ENCODE results near the gene C3.

Gene C3

GRCh38 chr19:6696239-6696820 is 24.1 kb downstream of the C3 start:
- Histone ChIP-seq H3K4me3 (no peak overlapping the region), H3K9ac (ENCODE audit: insufficient read length) (no peak overlapping the region), H3K9me3 (ENCODE audit: low read depth, low read length) (no peaks in the 10 kb centered on the region), H3K27ac (no peak overlapping the region), H3K36me3 (ENCODE audit: insufficient read depth, low read length) (no peaks in the 10 kb centered on the region)
- no peak for DNase-seq (ENCODE audit: low read depth, low spot score)
- TF ChIP-seq POLR2AphosphoS5 (IDR thresholded peaks at IDR 0.05; ENCODE audit: borderline replicate concordance, low read depth, low read length): no peak
- TF ChIP-seq EZH2 (IDR thresholded peaks at IDR 0.05): no peak
- TF ChIP-seq FOXP2 (optimal IDR thresholded peaks at IDR 0.05; ENCODE audit: control extremely low read depth, extremely low read length, insufficient read depth): no peak

- H3K4me3 ChIP-seq: no peak overlapping the region
- H3K9ac ChIP-seq (ENCODE audit: insufficient read length): no peak overlapping the region
- TF ChIP-seq POLR2AphosphoS5 (IDR thresholded peaks at IDR 0.05; ENCODE audit: borderline replicate concordance, low read depth, low read length) (no peak), EZH2 (IDR thresholded peaks at IDR 0.05) (no peak), FOXP2 (optimal IDR thresholded peaks at IDR 0.05; ENCODE audit: control extremely low read depth, extremely low read length, insufficient read depth) (no peak)
- H3K9me3 ChIP-seq (ENCODE audit: low read depth, low read length): no peaks in the 10 kb centered on the region
- H3K27ac ChIP-seq: no peak overlapping the region
- no peaks in the 10 kb centered on the region for H3K36me3 ChIP-seq (ENCODE audit: insufficient read depth, low read length)
- DNase-seq (ENCODE audit: low read depth, low spot score): no peak
Observed at GRCh38 chr19:6694147-6694815, 26.2 kb downstream of the C3 start.

GRCh38 chr19:6693681-6694080 is 26.8 kb downstream of the C3 start:
- DNase-seq (ENCODE audit: low read depth, low spot score): no peak
- no peak overlapping the region for H3K4me3 ChIP-seq
- no peak overlapping the region for H3K9ac ChIP-seq (ENCODE audit: insufficient read length)
- TF ChIP-seq EZH2 (IDR thresholded peaks at IDR 0.05): no peak
- no peak for TF ChIP-seq FOXP2 (optimal IDR thresholded peaks at IDR 0.05; ENCODE audit: control extremely low read depth, extremely low read length, insufficient read depth)
- no peak for TF ChIP-seq POLR2AphosphoS5 (IDR thresholded peaks at IDR 0.05; ENCODE audit: borderline replicate concordance, low read depth, low read length)
- no peak overlapping the region for H3K27ac ChIP-seq
- H3K9me3 ChIP-seq (ENCODE audit: low read depth, low read length): no peaks in the 10 kb centered on the region
- no peaks in the 10 kb centered on the region for H3K36me3 ChIP-seq (ENCODE audit: insufficient read depth, low read length)

GRCh38 chr19:6693056-6693471 is 27.4 kb downstream of the C3 start:
- H3K36me3 ChIP-seq (ENCODE audit: insufficient read depth, low read length): no peaks in the 10 kb centered on the region
- no peak overlapping the region for H3K27ac ChIP-seq
- no peak overlapping the region for H3K9ac ChIP-seq (ENCODE audit: insufficient read length)
- TF ChIP-seq EZH2 (IDR thresholded peaks at IDR 0.05): no peak
- no peak for TF ChIP-seq POLR2AphosphoS5 (IDR thresholded peaks at IDR 0.05; ENCODE audit: borderline replicate concordance, low read depth, low read length)
- no peak for TF ChIP-seq FOXP2 (optimal IDR thresholded peaks at IDR 0.05; ENCODE audit: control extremely low read depth, extremely low read length, insufficient read depth)
- DNase-seq (ENCODE audit: low read depth, low spot score): no peak
- H3K9me3 ChIP-seq (ENCODE audit: low read depth, low read length): no peaks in the 10 kb centered on the region
- no peak overlapping the region for H3K4me3 ChIP-seq

GRCh38 chr19:6692027-6692426 is 28.4 kb downstream of the C3 start:
- no peaks in the 10 kb centered on the region for H3K36me3 ChIP-seq (ENCODE audit: insufficient read depth, low read length)
- H3K27ac ChIP-seq: no peak overlapping the region
- no peak overlapping the region for H3K4me3 ChIP-seq
- no peak for TF ChIP-seq POLR2AphosphoS5 (IDR thresholded peaks at IDR 0.05; ENCODE audit: borderline replicate concordance, low read depth, low read length)
- TF ChIP-seq FOXP2 (optimal IDR thresholded peaks at IDR 0.05; ENCODE audit: control extremely low read depth, extremely low read length, insufficient read depth): no peak
- no peak for TF ChIP-seq EZH2 (IDR thresholded peaks at IDR 0.05)
- no peak overlapping the region for H3K9ac ChIP-seq (ENCODE audit: insufficient read length)
- no peaks in the 10 kb centered on the region for H3K9me3 ChIP-seq (ENCODE audit: low read depth, low read length)
- no peak for DNase-seq (ENCODE audit: low read depth, low spot score)

- TF ChIP-seq FOXP2 (optimal IDR thresholded peaks at IDR 0.05; ENCODE audit: control extremely low read depth, extremely low read length, insufficient read depth): no peak
- no peak for TF ChIP-seq POLR2AphosphoS5 (IDR thresholded peaks at IDR 0.05; ENCODE audit: borderline replicate concordance, low read depth, low read length)
- no peak for TF ChIP-seq EZH2 (IDR thresholded peaks at IDR 0.05)
- H3K36me3 ChIP-seq (ENCODE audit: insufficient read depth, low read length): no peaks in the 10 kb centered on the region
Observed at GRCh38 chr19:6691342-6691741, 29.1 kb downstream of the C3 start.

GRCh38 chr19:6690160-6690885 is 30.1 kb downstream of the C3 start:
- Histone ChIP-seq H3K9ac (ENCODE audit: insufficient read length) (no peak overlapping the region), H3K9me3 (ENCODE audit: low read depth, low read length) (no peaks in the 10 kb centered on the region), H3K36me3 (ENCODE audit: insufficient read depth, low read length) (no peaks in the 10 kb centered on the region), H3K4me3 (no peak overlapping the region), H3K27ac (no peak overlapping the region)
- DNase-seq (ENCODE audit: low read depth, low spot score): no peak
- TF ChIP-seq EZH2 (IDR thresholded peaks at IDR 0.05): no peak

More at GRCh38 chr19:6691342-6691741, 29.1 kb downstream of the C3 start:
- Histone ChIP-seq H3K9me3 (ENCODE audit: low read depth, low read length) (no peaks in the 10 kb centered on the region), H3K4me3 (no peak overlapping the region), H3K27ac (no peak overlapping the region), H3K9ac (ENCODE audit: insufficient read length) (no peak overlapping the region)
- no peak for DNase-seq (ENCODE audit: low read depth, low spot score)

- no peak for TF ChIP-seq POLR2AphosphoS5 (IDR thresholded peaks at IDR 0.05; ENCODE audit: borderline replicate concordance, low read depth, low read length)
- TF ChIP-seq EZH2 (IDR thresholded peaks at IDR 0.05): no peak
- TF ChIP-seq FOXP2 (optimal IDR thresholded peaks at IDR 0.05; ENCODE audit: control extremely low read depth, extremely low read length, insufficient read depth): no peak
Observed at GRCh38 chr19:6687114-6687513, 33.3 kb downstream of the C3 start.

More at GRCh38 chr19:6687114-6687513, 33.3 kb downstream of the C3 start:
- H3K9me3 ChIP-seq (ENCODE audit: low read depth, low read length): no peaks in the 10 kb centered on the region
- no peak overlapping the region for H3K9ac ChIP-seq (ENCODE audit: insufficient read length)
- no peak for DNase-seq (ENCODE audit: low read depth, low spot score)
- H3K4me3 ChIP-seq: no peak overlapping the region
- H3K27ac ChIP-seq: no peak overlapping the region
- H3K36me3 ChIP-seq (ENCODE audit: insufficient read depth, low read length): no peaks in the 10 kb centered on the region

Data from SK-N-MC (cell line).